Transverse colon (tissue), 4 donors: ENCODE measurements around the gene MBD2. TPM values are rescaled to one million over a fixed set of nuclear protein-coding genes. Genes with fewer than 3 reads are reported as not detected.

Source experiments
- DNase-seq: peaks from one replicate; pipeline ENCODE4 v3.0.0-alpha.2; 2019
- H3K27ac ChIP-seq, 4 donors: fragments of 200-600 bp; sonication (generic); 2 replicates each; pipeline ENCODE4 v1.5.1; 2016 to 2018; ENCODE audit warnings: inconsistent platforms in 4 of 4
- H3K27me3 ChIP-seq: fragments of 200-600 bp; sonication (generic); 2 replicates; pipeline ENCODE4 v1.5.1; 2017; ENCODE audit warnings: inconsistent platforms
- H3K36me3 ChIP-seq, 4 donors: fragments of 200-600 bp; sonication (generic); 2 replicates each; pipeline ENCODE4 v1.5.1; 2017 to 2019; ENCODE audit warnings: inconsistent platforms in 4 of 4
- H3K4me1 ChIP-seq, 4 donors: fragments of 200-600 bp; sonication (generic); 2 replicates each; pipeline ENCODE4 v1.5.1; 2017 to 2020; ENCODE audit warnings: inconsistent platforms in 4 of 4
- H3K4me3 ChIP-seq, 4 donors: fragments of 200-600 bp; sonication (generic); 1 replicate in 1 of 4; 2 replicates in 3 of 4; pipeline versions ENCODE4 v1.5.1 to v1.6.1; 2017 to 2019; ENCODE audit warnings: inconsistent platforms in 4 of 4
- H3K9me3 ChIP-seq, 2 donors: fragments of 200-600 bp; sonication (generic); 2 replicates each; pipeline ENCODE4 v1.5.1; 2017 to 2019; ENCODE audit warnings: inconsistent platforms in 2 of 2
- CTCF ChIP-seq, 5 experiments: fragments of 200-600 bp in 3 of 5; fragments of 450-650 bp in 2 of 5; sonication (generic) in 3 of 5; IDR thresholded peaks; 1 replicate in 2 of 5; 2 replicates in 3 of 5; pipeline ENCODE4 v1.5.1; 2016 to 2017; ENCODE audit warnings: antibody characterized with exemption in 5 of 5, inconsistent platforms in 3 of 5, mild to moderate bottlenecking in 2 of 5, moderate library complexity in 1 of 5
- EP300 ChIP-seq: sonication (generic); formaldehyde crosslinking; IDR thresholded peaks from one replicate; pipeline ENCODE4 v1.6.1; 2017; ENCODE audit warnings: antibody characterized with exemption, low read depth
- POLR2A ChIP-seq: fragments of 450-650 bp; IDR thresholded peaks from one replicate; pipeline ENCODE4 v1.6.1; 2016; ENCODE audit warnings: antibody characterized with exemption, mild to moderate bottlenecking, moderate library complexity
- POLR2AphosphoS5 ChIP-seq, 3 donors: sonication (generic); formaldehyde crosslinking; IDR thresholded peaks; one replicate each; pipeline ENCODE4 v1.6.1; 2016; ENCODE audit warnings: antibody characterized with exemption in 3 of 3
- WGBS, 2 donors: methylation state at CpG; one replicate each; pipeline ENCODE4 v1.1.5; 2018; ENCODE audit warnings: low coverage in 1 of 2; 5-methylcytosine and 5-hydroxymethylcytosine counted together
- in situ Hi-C, 4 donors: fragments of 200-750 bp; cut with MboI; loops; one replicate each; pipeline versions ENCODE4 v1.15.0 to v1.15.1; 2017; ENCODE audit warnings: low sequenced_read_pairs in 3 of 4, low pct_ligation_motif_present in 1 of 4, low pct_unique_long_range_greater_than_20kb in 1 of 4
- intact Hi-C: fragments of 100-400 bp; cut with DNase I; formaldehyde crosslinking; loops from one replicate; pipeline ENCODE4 v1.15.1; 2023; ENCODE audit warnings: low total_unique reads
- total RNA-seq, 4 donors: library from RNA; depleted of rRNA; stranded (reverse); fragments of >200 nt; gene quantifications; one replicate each; pipeline ENCODE4 v1.1.0, GENCODE V29; 2016

Gene MBD2
- total RNA-seq, 4 donors from 2014 or later = 26.9 to 62.1 (median 35.9) TPM

DNA sequence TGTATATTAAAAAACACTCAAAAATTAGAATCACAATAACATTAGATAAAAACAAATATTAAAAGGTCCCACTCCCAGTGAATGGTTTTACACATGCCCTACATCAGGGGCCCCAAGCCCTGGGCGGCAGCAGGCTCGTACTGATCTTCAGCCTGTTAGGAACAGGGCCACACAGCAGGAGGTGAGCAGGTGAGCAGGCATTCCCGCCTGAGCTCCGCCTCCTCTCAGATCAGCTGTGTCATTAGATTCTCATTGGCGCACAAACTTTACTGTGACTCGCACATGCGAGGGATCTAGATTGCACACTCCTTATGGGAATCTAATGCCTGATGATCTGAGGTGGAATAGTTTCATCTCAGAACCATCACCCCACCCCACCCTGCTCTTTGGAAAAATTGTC lies 74.2 kb downstream of the MBD2 start:
- H3K36me3 ChIP-seq = peaks cover 0 to 20% (median 3%) of the 10 kb centered on the region in 4 donors
- in situ Hi-C loops (no loop called here), intact Hi-C loops (no loop called here)
- no peaks in the 10 kb centered on the region for H3K27me3 ChIP-seq
- no peak for TF ChIP-seq CTCF (IDR thresholded peaks at IDR 0.05)
- no peak for TF ChIP-seq EP300
- TF ChIP-seq POLR2A = no peak
- no peak for TF ChIP-seq POLR2AphosphoS5 (IDR thresholded peaks at IDR 0.05)
- H3K9me3 ChIP-seq = no peaks in the 10 kb centered on the region
- no peak overlapping the region for H3K27ac ChIP-seq
- no peaks in the 10 kb centered on the region for H3K4me1 ChIP-seq
- H3K4me3 ChIP-seq = no peak overlapping the region
- WGBS, 2 donors = 94 to 98% methylated on average over 4 to 7 of the region's 7 CpGs
- DNase-seq = no peak

DNA sequence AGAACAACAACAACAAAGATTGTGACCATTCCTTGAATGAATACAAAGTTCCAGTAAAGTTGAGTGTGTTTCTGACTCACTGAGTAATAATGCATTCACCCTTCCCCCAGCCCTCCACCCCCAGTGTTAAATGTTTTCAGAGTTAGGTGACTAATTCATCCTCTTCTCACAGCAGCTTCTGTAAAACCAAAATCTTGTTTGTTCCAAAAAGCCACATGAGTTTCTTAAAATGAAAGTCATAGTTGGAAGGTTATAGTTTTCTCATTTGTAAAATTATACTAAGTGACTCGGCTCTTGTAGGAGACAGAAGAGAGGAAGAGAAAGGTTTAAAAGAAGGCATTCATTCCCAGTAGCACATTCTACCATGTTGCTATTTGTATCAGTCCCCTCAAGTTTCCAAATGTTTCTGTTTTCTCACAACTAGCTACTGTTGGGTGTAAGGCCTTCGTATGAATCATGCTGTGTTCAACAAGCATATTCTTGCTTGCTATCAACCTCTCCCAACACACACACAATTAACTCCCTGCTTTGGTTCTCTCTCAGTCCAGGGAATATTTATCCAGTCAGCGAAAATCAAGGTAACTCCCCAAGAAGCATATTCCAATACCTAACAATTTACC lies 75.3 kb downstream of the MBD2 start:
- WGBS, 2 donors = 56 to 65% methylated on average over 3 of the region's 3 CpGs
- in situ Hi-C loops = no loop called here
- no peak for TF ChIP-seq EP300
- TF ChIP-seq CTCF (IDR thresholded peaks at IDR 0.05) = no peak
- no peak for TF ChIP-seq POLR2AphosphoS5 (IDR thresholded peaks at IDR 0.05)
- TF ChIP-seq POLR2A = no peak

GRCh38 chr18:54148678-54149077 lies 75.8 kb downstream of the MBD2 start:
- Histone ChIP-seq H3K27me3 (no peaks in the 10 kb centered on the region), H3K27ac (peak overlapping the region in 3 of 4 donors; percentile 25 to 38 (median 35))

More for the DNA sequence above, 75.3 kb downstream of the MBD2 start:
- Histone ChIP-seq H3K27ac (peak overlapping the region; percentile 35 to 54 (median 40)), H3K36me3 (peaks cover 0 to 11% (median under 1%) of the 10 kb centered on the region in 4 donors), H3K4me3 (no peak overlapping the region), H3K27me3 (no peaks in the 10 kb centered on the region), H3K9me3 (no peaks in the 10 kb centered on the region), H3K4me1 (no peaks in the 10 kb centered on the region)
- intact Hi-C loops = no loop called here
- no peak for DNase-seq

DNA sequence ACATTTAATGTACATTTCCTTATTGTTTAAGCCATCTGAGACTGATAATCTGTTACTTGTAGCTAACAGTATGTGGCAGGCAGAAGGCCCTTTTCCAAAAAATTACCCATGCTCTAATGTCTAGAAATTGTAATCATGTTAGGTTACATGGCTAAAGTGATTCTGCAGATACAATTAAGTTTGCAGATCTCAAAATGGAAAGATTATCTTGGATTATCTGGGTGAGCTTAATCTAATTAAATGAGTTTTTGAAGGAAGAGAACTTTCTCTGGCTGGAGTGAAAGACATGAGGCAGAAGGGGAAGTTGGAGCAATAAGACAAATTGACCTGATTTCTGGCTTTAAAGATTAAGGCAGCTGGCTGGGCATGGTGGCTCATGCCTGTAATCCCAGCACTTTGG lies 76.3 kb downstream of the MBD2 start:
- in situ Hi-C loops = no loop called here
- Histone ChIP-seq H3K4me3 (no peak overlapping the region), H3K4me1 (no peaks in the 10 kb centered on the region), H3K27ac (peak overlapping the region in 2 of 4 donors; percentile 35 to 38), H3K36me3 (peaks cover 0 to 12% (median 0%) of the 10 kb centered on the region in 4 donors), H3K9me3 (peaks cover 0 to 5% of the 10 kb centered on the region in 2 donors), H3K27me3 (no peaks in the 10 kb centered on the region)
- DNase-seq = no peak
- TF ChIP-seq CTCF (IDR thresholded peaks at IDR 0.05) = no peak
- TF ChIP-seq POLR2AphosphoS5 (IDR thresholded peaks at IDR 0.05) = no peak
- no peak for TF ChIP-seq EP300
- TF ChIP-seq POLR2A = no peak
- intact Hi-C loops = no loop called here

More at GRCh38 chr18:54148678-54149077, 75.8 kb downstream of the MBD2 start:
- DNase-seq = no peak
- peaks cover 0 to 10% (median 0%) of the 10 kb centered on the region in 4 donors for H3K36me3 ChIP-seq
- no peaks in the 10 kb centered on the region for H3K4me1 ChIP-seq
- intact Hi-C loops = no loop called here
- WGBS, 2 donors = 76 to 82% methylated on average over 2 to 4 of the region's 4 CpGs
- no peak overlapping the region for H3K4me3 ChIP-seq
- H3K9me3 ChIP-seq = peaks cover 0 to under 1% of the 10 kb centered on the region in 2 donors
- in situ Hi-C loops = no loop called here
- TF ChIP-seq POLR2A (no peak), EP300 (no peak), CTCF (IDR thresholded peaks at IDR 0.05) (no peak), POLR2AphosphoS5 (IDR thresholded peaks at IDR 0.05) (no peak)
